Heart right ventricle (tissue), 16 donors: ENCODE data around the gene GTF2F1. TPM values are rescaled to one million over a fixed set of nuclear protein-coding genes. Genes with fewer than 3 reads are reported as not detected.
"Not testable (repeated sequence)": the region's sequence is repeated elsewhere in the genome, so short reads cannot be mapped to it uniquely, and the experiment has no call there.

ENCODE experiments used
- ATAC-seq, 8 donors: fragments of 200-7000 bp; cut with Tn5 transposase; one replicate each; pipeline ENCODE4 v1.9.1; 2020; ENCODE audit warnings: mild to moderate bottlenecking in 8 of 8, moderate library complexity in 8 of 8, moderate number of reproducible peaks in 1 of 8
- DNase-seq, 2 donors: peaks; one replicate each; pipeline ENCODE4 v3.0.0-alpha.2; 2020
- H3K27ac ChIP-seq, 10 donors: fragments of 200-600 bp; sonication (generic) in 2 of 10; one replicate each; pipeline versions ENCODE4 v1.5.0 to v1.8.0; 2020 to 2022; ENCODE audit warnings: mild to moderate bottlenecking in 3 of 10
- H3K27me3 ChIP-seq, 7 donors: fragments of 200-600 bp; one replicate each; pipeline ENCODE4 v1.8.0; 2021 to 2022; ENCODE audit warnings: mild to moderate bottlenecking in 2 of 7
- H3K36me3 ChIP-seq, 9 donors: fragments of 200-600 bp; sonication (generic) in 1 of 9; one replicate each; pipeline versions ENCODE4 v1.5.0 to v1.8.0; 2020 to 2022; ENCODE audit warnings: mild to moderate bottlenecking in 2 of 9
- H3K4me1 ChIP-seq, 9 donors: fragments of 200-600 bp; sonication (generic) in 1 of 9; one replicate each; pipeline versions ENCODE4 v1.5.0 to v1.8.0; 2020 to 2022; ENCODE audit warnings: mild to moderate bottlenecking in 4 of 9
- H3K4me3 ChIP-seq, 10 donors: fragments of 200-600 bp; sonication (generic) in 2 of 10; one replicate each; pipeline versions ENCODE4 v1.5.0 to v1.8.0; 2020 to 2022; ENCODE audit warnings: mild to moderate bottlenecking in 7 of 10, moderate library complexity in 2 of 10
- H3K9me3 ChIP-seq, 11 donors: fragments of 200-600 bp in 10 of 11; sonication (generic) in 2 of 11; one replicate each; pipeline versions ENCODE4 v1.5.0 to v1.8.0; 2013 to 2022; ENCODE audit warnings: mild to moderate bottlenecking in 2 of 11, control low read depth in 1 of 11, moderate library complexity in 1 of 11
- WGBS, 2 donors: extraction: QIAGEN DNeasy Blood & Tissue Kit; methylation state at CpG; one replicate each; pipeline ENCODE4 v1.1.7; 2013; ENCODE audit warnings: inconsistent platforms in 1 of 2; 5-methylcytosine and 5-hydroxymethylcytosine counted together
- intact Hi-C, 10 donors: fragments of 100-400 bp; cut with DNase I; formaldehyde crosslinking; loops; one replicate each; pipeline versions ENCODE4 v1.11.1 to v1.14.2; 2022
- polyA plus RNA-seq, 2 donors: library from polyadenylated mRNA; stranded (reverse); fragments of 200-250 nt; gene quantifications; one replicate each; pipeline ENCODE4 v1.2.3, GENCODE V29; 2013
- total RNA-seq, 10 donors: library from RNA; stranded (reverse); fragmentation: NEBNext Ultra II Directional in 3 of 10; extraction: Animal tissue kit (Norgen Biotek cat#: 25700) in 3 of 10; gene quantifications; one replicate each; pipeline versions ENCODE4 v1.2.1 to v1.2.4, GENCODE V29; 2021 to 2023
- TF ChIP-seq, protein P1 (sequence below), 9 donors: fragments of 200-600 bp; sonication (generic) in 2 of 9; IDR thresholded peaks; one replicate each; pipeline versions ENCODE4 v1.5.0 to v1.8.0; 2021 to 2022; ENCODE audit warnings: antibody characterized with exemption in 9 of 9, mild to moderate bottlenecking in 5 of 9, moderate library complexity in 1 of 9
- donor health status: Arrhythmogenic right ventricular cardiomyopathy.
- donor health status: ischemic (EF 13 %, LVEDD 7.1; RV severe dilation, severe dysfunction).
- donor health status: healthy with polysubstance abuse.
- donor health status: DM: no; HTN: yes; CAD: no.
- donor health status: DM: no; HTN: no; CAD: no.
- donor health status: ischemic (EF 25% LVEDD 6.9; RV normal size, moderate dysfunction).
- donor health status: ischemic (EF 25% LVEDD 5.7; RV mildly dilated, moderate dysfunction).
- donor health status: healthy.
- donor health status: DM: yes; HTN: yes; CAD: no.
- donor health status: Ischemic cardiomyopathy.
- donor health status: ischemic (EF 35%, LVEDD 5.7; RV mildly dilated, moderate dysfunction).
- donor health status: nonischemic (EF 11% LVEDD 7.7; RV severe dilation, severe dysfunction).
- donor health status: DM: yes; HTN: yes; CAD: no.
- donor health status: PGD.
- donor health status: ischemic (EF 29% LVEDD 5.4; RV normal size, mild dysfunction).
- donor health status: nonischemic (EF 23%, LVEDD 6.1; RV moderate dilation, normal function).

Gene GTF2F1
- total and polyA plus RNA-seq, 12 donors = 23.3 to 44.8 (median 30.8) TPM

DNA sequence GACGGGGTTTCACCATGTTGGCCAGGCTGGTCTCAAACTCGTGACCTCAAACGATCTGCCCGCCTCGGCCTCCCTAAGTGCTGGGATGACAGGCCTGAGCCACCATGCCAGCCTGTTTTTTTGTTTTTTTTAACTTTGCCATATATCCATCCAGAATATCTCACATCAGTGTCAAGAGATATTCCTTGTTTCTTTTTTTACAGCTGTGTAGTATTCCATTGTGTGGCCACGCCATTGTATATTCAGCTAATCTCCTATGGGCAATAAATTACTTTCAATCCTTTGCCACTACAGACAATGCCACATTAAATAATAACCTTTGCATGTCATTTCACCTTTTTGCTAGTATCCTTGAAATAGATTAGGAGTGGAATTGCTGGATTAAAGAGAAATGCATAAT, 16.4 kb upstream of the GTF2F1 start:
- DNase-seq (no peak), ATAC-seq (no peak)
- Histone ChIP-seq H3K4me3 (no peak overlapping the region), H3K9me3 (no peaks in the 10 kb centered on the region), H3K27ac (no peak overlapping the region), H3K36me3 (peaks cover 0 to 13% (median 4%) of the 10 kb centered on the region in 9 donors), H3K27me3 (no peaks in the 10 kb centered on the region), H3K4me1 (peaks cover 0 to 16% (median 0%) of the 10 kb centered on the region in 9 donors)
- WGBS, 2 donors = 91% methylated on average over 6 of the region's 6 CpGs
- TF ChIP-seq, protein P1, sequence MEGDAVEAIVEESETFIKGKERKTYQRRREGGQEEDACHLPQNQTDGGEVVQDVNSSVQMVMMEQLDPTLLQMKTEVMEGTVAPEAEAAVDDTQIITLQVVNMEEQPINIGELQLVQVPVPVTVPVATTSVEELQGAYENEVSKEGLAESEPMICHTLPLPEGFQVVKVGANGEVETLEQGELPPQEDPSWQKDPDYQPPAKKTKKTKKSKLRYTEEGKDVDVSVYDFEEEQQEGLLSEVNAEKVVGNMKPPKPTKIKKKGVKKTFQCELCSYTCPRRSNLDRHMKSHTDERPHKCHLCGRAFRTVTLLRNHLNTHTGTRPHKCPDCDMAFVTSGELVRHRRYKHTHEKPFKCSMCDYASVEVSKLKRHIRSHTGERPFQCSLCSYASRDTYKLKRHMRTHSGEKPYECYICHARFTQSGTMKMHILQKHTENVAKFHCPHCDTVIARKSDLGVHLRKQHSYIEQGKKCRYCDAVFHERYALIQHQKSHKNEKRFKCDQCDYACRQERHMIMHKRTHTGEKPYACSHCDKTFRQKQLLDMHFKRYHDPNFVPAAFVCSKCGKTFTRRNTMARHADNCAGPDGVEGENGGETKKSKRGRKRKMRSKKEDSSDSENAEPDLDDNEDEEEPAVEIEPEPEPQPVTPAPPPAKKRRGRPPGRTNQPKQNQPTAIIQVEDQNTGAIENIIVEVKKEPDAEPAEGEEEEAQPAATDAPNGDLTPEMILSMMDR (IDR thresholded peaks at IDR 0.05) = no peak
- intact Hi-C loops = no loop called here

DNA sequence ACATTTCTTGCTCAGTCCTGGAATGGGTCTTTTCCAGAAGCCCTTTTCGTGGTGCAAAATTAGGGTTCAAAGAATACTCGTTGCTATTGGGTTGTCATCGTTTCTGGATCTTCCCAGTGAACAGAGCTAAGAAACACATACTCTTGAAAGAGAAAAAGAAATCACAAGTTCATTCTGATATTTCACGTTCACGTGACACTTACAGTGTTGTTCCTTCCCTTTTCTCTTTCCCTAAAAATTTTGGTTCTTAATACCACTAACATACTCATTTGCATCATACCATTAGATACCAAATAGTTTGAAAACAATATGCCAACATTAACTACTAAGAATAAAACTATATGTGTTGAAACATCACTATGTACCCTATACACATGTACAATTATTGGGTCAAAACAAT, 13.4 kb upstream of the GTF2F1 start:
- WGBS, 2 donors = 85 to 91% methylated on average over 5 of the region's 5 CpGs
- Histone ChIP-seq H3K9me3 (no peaks in the 10 kb centered on the region), H3K27ac (no peak overlapping the region), H3K4me3 (no peak overlapping the region), H3K36me3 (no peaks in the 10 kb centered on the region), H3K4me1 (no peaks in the 10 kb centered on the region), H3K27me3 (no peaks in the 10 kb centered on the region)
- intact Hi-C loops = no loop called here
- DNase-seq (no peak), ATAC-seq (no peak)
- TF ChIP-seq, protein P1 (IDR thresholded peaks at IDR 0.05) = no peak

DNA sequence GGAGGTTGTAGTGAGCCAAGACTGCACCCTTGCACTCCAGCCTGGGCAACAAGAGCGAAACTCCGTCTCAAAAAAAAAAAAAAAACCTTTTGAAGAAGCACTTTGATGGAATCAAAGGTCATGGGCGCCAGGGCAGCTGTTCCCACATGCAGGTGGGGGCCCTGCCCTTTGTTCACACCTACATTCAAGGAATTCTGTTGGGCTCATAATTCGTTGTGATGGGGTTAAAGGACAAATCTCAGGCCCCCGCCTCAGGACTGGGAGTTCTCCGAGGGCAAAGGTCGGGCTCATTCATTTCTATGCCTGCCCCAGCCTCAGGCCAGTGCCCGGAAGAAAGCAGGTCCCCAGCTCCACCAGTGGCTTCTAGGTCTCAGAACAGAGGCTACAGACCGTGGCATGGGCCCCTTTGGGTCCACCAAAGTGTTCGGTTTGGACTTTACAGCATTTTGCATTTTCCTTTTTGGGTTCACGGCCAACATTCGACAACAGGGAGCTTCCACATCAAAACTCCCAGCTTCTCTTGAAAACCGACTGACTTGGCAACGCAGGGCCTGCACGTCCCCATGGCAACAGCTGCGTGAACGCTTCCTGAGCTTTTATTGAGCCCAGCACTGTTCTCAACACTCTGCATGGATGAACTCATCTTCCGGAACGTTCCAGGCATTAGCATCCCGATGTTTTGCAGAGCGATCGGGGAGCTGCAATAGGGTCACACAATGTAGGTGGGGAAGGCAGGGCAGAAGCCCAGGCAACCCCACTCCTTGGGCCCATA, 10.1 kb upstream of the GTF2F1 start:
- intact Hi-C loops = no loop called here
- H3K4me3 ChIP-seq = no peak overlapping the region
- no peaks in the 10 kb centered on the region for H3K4me1 ChIP-seq
- WGBS, 2 donors = 57 to 66% methylated on average over 22 of the region's 22 CpGs
- TF ChIP-seq, protein P1 (IDR thresholded peaks at IDR 0.05) = no peak
- peak in 5 of 8 donors; percentile 29 to 64 (median 46) for ATAC-seq
- no peak overlapping the region for H3K27ac ChIP-seq
- H3K36me3 ChIP-seq = no peaks in the 10 kb centered on the region
- DNase-seq = no peak
- H3K9me3 ChIP-seq = no peaks in the 10 kb centered on the region
- H3K27me3 ChIP-seq = no peaks in the 10 kb centered on the region

DNA sequence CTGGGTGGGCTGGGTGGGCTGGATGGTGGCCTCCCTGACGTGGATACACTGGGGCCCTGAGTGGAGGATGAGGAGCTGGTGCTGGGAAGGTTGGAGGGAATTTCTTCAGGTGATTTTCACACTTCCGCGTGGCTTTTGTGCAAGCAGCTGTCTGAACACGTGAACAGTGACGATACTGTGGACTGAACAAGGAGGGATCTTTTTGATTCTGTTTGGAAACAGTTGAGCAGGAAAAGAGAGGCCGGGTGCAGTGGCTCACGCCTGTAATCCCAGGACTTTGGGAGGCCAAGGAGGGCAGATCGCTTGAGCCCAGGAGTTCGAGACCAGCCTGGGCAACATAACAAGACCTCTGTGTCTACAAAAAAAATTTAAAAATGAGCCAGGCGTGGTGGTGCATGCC, 9.1 kb upstream of the GTF2F1 start:
- intact Hi-C loops = no loop called here

DNA sequence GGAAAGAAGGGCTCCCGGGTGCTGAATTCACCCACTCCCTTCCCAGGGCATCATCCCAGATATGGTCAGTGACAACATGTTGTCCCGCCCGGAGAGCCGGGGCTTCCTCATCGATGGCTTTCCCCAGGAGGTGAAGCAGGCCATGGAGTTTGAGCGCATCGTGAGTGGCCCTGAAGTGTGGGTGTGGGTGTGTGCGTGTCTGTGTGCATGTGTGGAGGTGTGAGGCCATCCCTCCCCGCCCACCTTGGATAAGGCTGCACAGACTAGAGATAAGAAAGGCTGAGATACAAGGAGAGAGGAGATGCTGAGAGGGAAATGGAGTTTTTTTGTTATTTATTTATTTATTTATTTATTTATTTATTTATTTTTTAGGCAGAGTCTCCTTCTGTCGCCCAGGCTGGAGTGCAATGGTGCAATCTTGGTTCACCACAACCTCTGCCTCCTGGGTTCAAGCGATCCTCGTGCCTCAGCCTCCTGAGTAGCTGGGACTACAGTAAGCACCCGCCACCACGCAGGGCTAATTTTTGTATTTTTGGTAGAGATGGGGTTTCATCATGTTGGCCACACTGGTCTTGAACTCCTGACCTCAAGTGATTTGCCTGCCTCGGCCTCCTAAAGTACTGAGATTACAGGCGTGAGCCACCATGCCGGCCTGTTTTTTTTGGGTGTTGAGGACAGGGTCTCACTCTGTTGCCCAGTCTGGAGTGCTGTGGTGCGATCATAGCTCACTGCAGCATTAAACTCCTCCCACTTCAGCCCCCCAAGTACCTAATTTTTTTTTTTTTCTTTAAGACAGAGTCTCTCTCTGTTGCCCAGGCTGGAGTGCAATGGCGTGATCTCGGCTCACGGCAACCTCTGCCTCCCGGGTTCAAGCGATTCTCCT, 7.3 kb upstream of the GTF2F1 start:
- H3K27me3 ChIP-seq, DNase-seq, ATAC-seq, intact Hi-C loops, H3K27ac ChIP-seq, H3K4me1 ChIP-seq, H3K36me3 ChIP-seq, H3K4me3 ChIP-seq, H3K9me3 ChIP-seq: not testable (repeated sequence)
- 89 to 93% methylated on average over 23 of the region's 23 CpGs for WGBS, 2 donors

More for the DNA sequence above, 9.1 kb upstream of the GTF2F1 start:
- no peak overlapping the region for H3K27ac ChIP-seq
- DNase-seq = no peak
- no peaks in the 10 kb centered on the region for H3K9me3 ChIP-seq
- no peaks in the 10 kb centered on the region for H3K27me3 ChIP-seq
- WGBS, 2 donors = 92% methylated on average over 10 of the region's 10 CpGs
- no peak for ATAC-seq
- TF ChIP-seq, protein P1 (IDR thresholded peaks at IDR 0.05) = no peak
- no peak overlapping the region for H3K4me3 ChIP-seq
- H3K36me3 ChIP-seq = no peaks in the 10 kb centered on the region
- no peaks in the 10 kb centered on the region for H3K4me1 ChIP-seq
